GM19467 (cell line): ENCODE results near the gene GON7.
"Not testable (repeated sequence)": the region's sequence is repeated elsewhere in the genome, so short reads cannot be mapped to it uniquely, and the experiment has no call there.

Experiments
- ATAC-seq: cut with Tn5 transposase; IDR thresholded peaks from one replicate; pipeline ENCODE4 v1.9.1; 2021; ENCODE audit warnings: mild to moderate bottlenecking, moderate library complexity; ENCODE audit not compliant: unreplicated experiment

Gene GON7

GRCh38 chr14:93200553-93200952, 6.3 kb downstream of the GON7 start:
- ATAC-seq, result no peak

- ATAC-seq, result no peak
These were observed 7.8 kb downstream of the GON7 start for GRCh38 chr14:93199031-93199430.

- no peak for ATAC-seq
These were observed 11.4 kb downstream of the GON7 start for GRCh38 chr14:93195316-93195999.

- ATAC-seq, result no peak
These were observed 19.9 kb downstream of the GON7 start for GRCh38 chr14:93186956-93187355.

- ATAC-seq, result no peak
These were observed 20.4 kb downstream of the GON7 start for GRCh38 chr14:93186466-93186865.

GRCh38 chr14:93185349-93185720, 21.5 kb downstream of the GON7 start:
- ATAC-seq, result peak; percentile 4

- ATAC-seq, result peak; percentile 77
These were observed 22.2 kb downstream of the GON7 start, which contains the start of the genes LYSET and MOAP1 for GRCh38 chr14:93184391-93185348. Gene LYSET (plus strand): TSS chr14:93185317. CDS start chr14:93185406, 89 bp downstream. Gene MOAP1 (minus strand): TSS chr14:93184897. CDS start chr14:93184242, 655 bp downstream.

GRCh38 chr14:93183596-93184317, 23.1 kb downstream of the GON7 start:
- ATAC-seq, result no peak

- ATAC-seq, result no peak
These were observed 31.4 kb downstream of the GON7 start for GRCh38 chr14:93175492-93175891.

- ATAC-seq, result not testable (repeated sequence)
These were observed 32.1 kb downstream of the GON7 start for GRCh38 chr14:93174731-93175130.

GRCh38 chr14:93173943-93174395, 32.9 kb downstream of the GON7 start:
- ATAC-seq, result no peak

- ATAC-seq, result no peak
These were observed 35.5 kb downstream of the GON7 start for GRCh38 chr14:93171376-93171775.

- ATAC-seq, result not testable (repeated sequence)
These were observed 36.7 kb downstream of the GON7 start for GRCh38 chr14:93170141-93170540.

GRCh38 chr14:93169619-93170018, 37.2 kb downstream of the GON7 start:
- not testable (repeated sequence) for ATAC-seq

GRCh38 chr14:93168610-93169009, 38.3 kb downstream of the GON7 start:
- ATAC-seq, result not testable (repeated sequence)

- ATAC-seq, result not testable (repeated sequence)
These were observed 41.3 kb downstream of the GON7 start for GRCh38 chr14:93165271-93166265.

- ATAC-seq, result no peak
These were observed 43.3 kb downstream of the GON7 start for GRCh38 chr14:93163564-93163963.

- ATAC-seq, result no peak
These were observed 45.4 kb downstream of the GON7 start for GRCh38 chr14:93161411-93161940.

GRCh38 chr14:93160353-93160801, 46.5 kb downstream of the GON7 start:
- no peak for ATAC-seq
